HepG2 (cell line): Measurements from ENCODE around the gene ASTN1. TPM values are rescaled to one million over a fixed set of nuclear protein-coding genes. Genes with fewer than 3 reads are reported as not detected.

Source experiments
- ATAC-seq: fragments of 200-7000 bp; cut with Tn5 transposase; 3 replicates; pipeline ENCODE4 v1.9.1; 2020; ENCODE audit warnings: mild to moderate bottlenecking, moderate library complexity
- BruUV-seq: library from RNA; stranded (reverse); fragments of 400-500 nt; replicated peaks from 2 replicates; lab custom pipeline; 2021; lab: Mats Ljungman, UMichigan
- CTCF ChIA-PET: fragments of 300-600 bp; formaldehyde crosslinking; extraction: SDS; loops from one replicate; lab custom pipeline; 2021; ENCODE audit warnings: low total read pairs, inconsistent platforms, low intra/inter-chr PET ratio; lab: Yijun Ruan, JAX
- POLR2A ChIA-PET: fragments of 350-600 bp; sonication (Branson Sonifier 250); formaldehyde crosslinking; loops from one replicate; lab custom pipeline; 2020; ENCODE audit warnings: antibody characterized with exemption, inconsistent platforms; lab: Yijun Ruan, JAX
- DNase-seq: peaks from one replicate; pipeline ENCODE4 v3.0.0-alpha.2; 2015; ENCODE audit warnings: low spot score
- FAIRE-seq: peaks from 3 replicates; lab custom pipeline; 2011; peaks lifted over from hg19 to GRCh38; lab: Jason Lieb, UNC
- H2AFZ ChIP-seq: one replicate; pipeline ENCODE4 v1.6.1; 2011; ENCODE audit warnings: low read length, inconsistent platforms
- H3K27ac ChIP-seq: fragments of 300-600 bp; 3 replicates; pipeline ENCODE4 v1.8.0; 2011; ENCODE audit warnings: mixed run types, mild to moderate bottlenecking, mixed read lengths, low read length, inconsistent platforms; ENCODE audit not compliant: insufficient read depth; ENCODE audit errors: extremely low read length
- H3K27me3 ChIP-seq, 2 experiments: fragments of 200-600 bp in 1 of 2; 2 replicates in 1 of 2; 3 replicates in 1 of 2; pipeline versions ENCODE4 v1.6.0 to v1.8.0; 2011; ENCODE audit warnings: low read length in 2 of 2, mild to moderate bottlenecking in 2 of 2, moderate library complexity in 2 of 2, inconsistent platforms in 1 of 2; ENCODE audit not compliant: insufficient read depth in 2 of 2, control insufficient read depth in 1 of 2
- H3K36me3 ChIP-seq, 2 experiments: fragments of 200-600 bp in 1 of 2; replicated peaks in 1 of 2; 2 replicates in 1 of 2; 3 replicates in 1 of 2; pipeline versions ENCODE4 v1.5.1 to v1.8.0; 2011; ENCODE audit warnings: low read length in 2 of 2, inconsistent platforms in 1 of 2; ENCODE audit not compliant: insufficient read depth in 2 of 2, control insufficient read depth in 1 of 2
- H3K4me1 ChIP-seq: 2 replicates; pipeline ENCODE4 v1.5.1; 2012; ENCODE audit warnings: low read length, inconsistent platforms; ENCODE audit not compliant: insufficient read depth
- H3K4me2 ChIP-seq: 2 replicates; pipeline ENCODE4 v1.6.0; 2011; ENCODE audit warnings: low read depth, low read length, inconsistent platforms
- H3K4me3 ChIP-seq, 3 experiments: fragments of 200-600 bp in 1 of 3; sonication (generic), shearing (Covaris generic) in 1 of 3; replicated peaks in 1 of 3; 2 replicates each; pipeline ENCODE4 v1.5.1; 2011 to 2016; ENCODE audit warnings: low read length in 3 of 3, inconsistent platforms in 2 of 3, low read depth in 2 of 3, mild to moderate bottlenecking in 2 of 3, control low read depth in 1 of 3, mixed read lengths in 1 of 3; ENCODE audit not compliant: insufficient read depth in 1 of 3
- H3K79me2 ChIP-seq: one replicate; pipeline ENCODE4 v1.6.1; 2011; ENCODE audit warnings: low read length, inconsistent platforms; ENCODE audit not compliant: insufficient read depth
- H3K9ac ChIP-seq: 2 replicates; pipeline ENCODE4 v1.6.0; 2011; ENCODE audit warnings: mild to moderate bottlenecking, low read depth, low read length, inconsistent platforms; ENCODE audit not compliant: insufficient read depth
- H3K9me3 ChIP-seq: 2 replicates; pipeline ENCODE4 v1.5.1; 2012; ENCODE audit warnings: mild to moderate bottlenecking, low read length
- H4K20me1 ChIP-seq: 2 replicates; pipeline ENCODE4 v1.6.0; 2011; ENCODE audit warnings: inconsistent platforms, mild to moderate bottlenecking, low read length, moderate library complexity; ENCODE audit not compliant: insufficient read depth
- AKAP8 ChIP-seq: sonication (generic); formaldehyde crosslinking; IDR thresholded peaks from 2 replicates; pipeline ENCODE4 v1.5.1; 2020; ENCODE audit warnings: mild to moderate bottlenecking, missing genetic modification reagents
- PAF1 ChIP-seq: IDR thresholded peaks from 2 replicates; pipeline ENCODE4 v1.6.1; 2016; ENCODE audit warnings: missing genetic modification reagents, missing compliant biosample characterization
- PAWR ChIP-seq: sonication (generic); formaldehyde crosslinking; IDR thresholded peaks from 2 replicates; pipeline ENCODE4 v1.4.0; 2020; ENCODE audit warnings: missing genetic modification reagents, mild to moderate bottlenecking, borderline replicate concordance
- PRMT3 ChIP-seq: sonication (generic); formaldehyde crosslinking; IDR thresholded peaks from 2 replicates; pipeline ENCODE4 v1.8.1; 2022; ENCODE audit warnings: low read depth, mild to moderate bottlenecking, moderate library complexity, missing genetic modification reagents, borderline replicate concordance
- RAD51 ChIP-seq: fragments of 450-650 bp; IDR thresholded peaks from 2 replicates; pipeline ENCODE4 v1.6.1; 2016; ENCODE audit warnings: borderline replicate concordance
- SNAI1 ChIP-seq: sonication (generic); formaldehyde crosslinking; IDR thresholded peaks from 2 replicates; pipeline ENCODE4 v1.5.0; 2020; ENCODE audit warnings: mild to moderate bottlenecking, missing genetic modification reagents, borderline replicate concordance
- SP2 ChIP-seq: sonication (generic); formaldehyde crosslinking; IDR thresholded peaks from 2 replicates; pipeline ENCODE4 v1.5.1; 2020; ENCODE audit warnings: mild to moderate bottlenecking, missing genetic modification reagents
- XRCC5 ChIP-seq: fragments of 200-400 bp; formaldehyde crosslinking; optimal IDR thresholded peaks from 2 replicates; pipeline ENCODE3; 2017; ENCODE audit warnings: mild to moderate bottlenecking, low read length
- ZNF766 ChIP-seq: sonication (generic); formaldehyde crosslinking; IDR thresholded peaks from 2 replicates; pipeline ENCODE4 v1.5.0; 2020; ENCODE audit warnings: missing genetic modification reagents, borderline replicate concordance
- WGBS: methylation state at CpG from one replicate; pipeline ENCODE4 v1.1.6; 2017; ENCODE audit warnings: low lambda C conversion rate; 5-methylcytosine and 5-hydroxymethylcytosine counted together
- in situ Hi-C: cut with HindIII; loops from 2 replicates; pipeline ENCODE4 v1.10.0; 2017; ENCODE audit warnings: low pct_unique_long_range_greater_than_20kb; ENCODE audit not compliant: extremely low pct_ligation_motif_present
- intact Hi-C: fragments of 100-400 bp; cut with micrococcal nuclease; formaldehyde crosslinking; loops from one replicate; pipeline ENCODE4 v1.10.0; 2022; ENCODE audit not compliant: unreplicated experiment
- polyA plus RNA-seq, 8 experiments: library from polyadenylated mRNA; depleted of rRNA in 3 of 8; stranded (reverse) in 7 of 8; unstranded in 1 of 8; fragments of >200 nt; fragmentation: Illumina TruSeq in 4 of 8; extraction: Trizol in 4 of 8; gene quantifications; 2 replicates each; pipeline versions ENCODE4 v1.2.1 to v1.2.3, GENCODE V29; 2011 to 2016; ENCODE audit warnings: low read depth in 4 of 8, missing spikeins in 1 of 8, mixed read lengths in 1 of 8; ENCODE audit not compliant: insufficient read depth in 1 of 8
- total RNA-seq, 5 experiments: library from RNA; depleted of rRNA; stranded (reverse); fragments of >200 nt; fragmentation: Illumina TruSeq; extraction: Trizol; gene quantifications; 2 replicates each; pipeline ENCODE4 v1.2.3, GENCODE V29; 2016; ENCODE audit warnings: low read depth in 1 of 5
- TF ChIP-seq, protein P1 (sequence below): sonication (generic); formaldehyde crosslinking; IDR thresholded peaks from 2 replicates; pipeline ENCODE4 v1.8.0; 2022; ENCODE audit warnings: mild to moderate bottlenecking, missing genetic modification reagents; ENCODE audit not compliant: insufficient replicate concordance
- TF ChIP-seq, protein P2 (sequence below): sonication (generic); formaldehyde crosslinking; IDR thresholded peaks from 2 replicates; pipeline ENCODE4 v1.4.0; 2020; ENCODE audit warnings: missing genetic modification reagents, borderline replicate concordance

ASTN1 gene
- total and polyA plus RNA-seq, 2 of the 13 experiments (the other 11 are each of a cell fraction or from before 2014, with no cell fraction given), result not detected

DNA sequence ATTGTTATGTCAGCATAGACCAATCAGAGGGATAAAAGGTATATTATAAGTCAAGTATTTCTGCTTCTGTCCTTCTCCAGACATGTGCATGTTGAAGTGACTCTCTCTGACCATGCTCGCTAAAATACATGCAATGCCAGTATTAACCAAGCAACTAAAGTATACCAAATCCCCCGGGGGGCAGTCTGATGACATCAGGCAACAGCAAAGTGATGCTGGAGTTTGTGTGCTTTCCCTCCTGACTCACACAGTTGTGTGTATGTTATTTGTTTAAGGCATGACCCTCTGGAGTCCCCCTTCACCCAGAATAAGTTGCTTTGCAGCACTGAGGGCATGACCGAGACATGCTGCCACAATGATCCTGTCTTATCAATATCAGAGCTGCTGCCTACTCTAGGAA, 8.4 kb upstream of the ASTN1 start (continued):
- TF ChIP-seq, protein P1, sequence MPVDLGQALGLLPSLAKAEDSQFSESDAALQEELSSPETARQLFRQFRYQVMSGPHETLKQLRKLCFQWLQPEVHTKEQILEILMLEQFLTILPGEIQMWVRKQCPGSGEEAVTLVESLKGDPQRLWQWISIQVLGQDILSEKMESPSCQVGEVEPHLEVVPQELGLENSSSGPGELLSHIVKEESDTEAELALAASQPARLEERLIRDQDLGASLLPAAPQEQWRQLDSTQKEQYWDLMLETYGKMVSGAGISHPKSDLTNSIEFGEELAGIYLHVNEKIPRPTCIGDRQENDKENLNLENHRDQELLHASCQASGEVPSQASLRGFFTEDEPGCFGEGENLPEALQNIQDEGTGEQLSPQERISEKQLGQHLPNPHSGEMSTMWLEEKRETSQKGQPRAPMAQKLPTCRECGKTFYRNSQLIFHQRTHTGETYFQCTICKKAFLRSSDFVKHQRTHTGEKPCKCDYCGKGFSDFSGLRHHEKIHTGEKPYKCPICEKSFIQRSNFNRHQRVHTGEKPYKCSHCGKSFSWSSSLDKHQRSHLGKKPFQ, result no peak
- TF ChIP-seq PRMT3 (no peak), RAD51 (no peak), ZNF766 (CRISPR knock-in tag) (no peak), PAF1 (no peak)

DNA sequence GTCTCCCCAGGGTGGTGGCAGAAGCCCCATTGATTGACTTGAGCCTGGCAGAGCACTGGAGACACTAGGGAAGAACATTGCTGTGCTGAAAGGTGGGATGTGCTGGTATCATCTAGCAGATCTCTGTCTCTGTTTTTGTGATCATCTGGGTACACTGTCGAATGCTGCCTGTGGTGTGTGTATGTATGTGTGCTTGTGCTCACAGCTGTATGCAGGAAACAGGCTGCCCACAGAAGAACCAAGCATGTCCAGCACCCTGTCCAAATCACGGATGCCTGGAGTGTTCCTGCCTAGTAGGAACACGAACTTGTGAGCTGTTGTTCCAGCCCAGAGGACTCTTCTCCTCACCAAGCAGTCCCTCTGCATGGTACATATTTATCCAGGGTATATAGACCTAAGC, 7.8 kb upstream of the ASTN1 start:
- DNase-seq (no peak), ATAC-seq (no peak), FAIRE-seq (no peak)
- H3K4me3 ChIP-seq, result no peak overlapping the region
- intact Hi-C loops, result no loop called here
- no peaks in the 10 kb centered on the region for H3K79me2 ChIP-seq
- POLR2A ChIA-PET, result no interaction called here
- H3K27me3 ChIP-seq, result 0 out of 5 replicates have a peak, but pooled peaks cover 0 to 6% of the 10 kb centered on the region in 2 experiments
- no peak overlapping the region for H3K9ac ChIP-seq
- H2AFZ ChIP-seq, result no peak overlapping the region
- BruUV-seq, result no TSS peak
- H3K27ac ChIP-seq, result no peak overlapping the region
- TF ChIP-seq, protein P2, sequence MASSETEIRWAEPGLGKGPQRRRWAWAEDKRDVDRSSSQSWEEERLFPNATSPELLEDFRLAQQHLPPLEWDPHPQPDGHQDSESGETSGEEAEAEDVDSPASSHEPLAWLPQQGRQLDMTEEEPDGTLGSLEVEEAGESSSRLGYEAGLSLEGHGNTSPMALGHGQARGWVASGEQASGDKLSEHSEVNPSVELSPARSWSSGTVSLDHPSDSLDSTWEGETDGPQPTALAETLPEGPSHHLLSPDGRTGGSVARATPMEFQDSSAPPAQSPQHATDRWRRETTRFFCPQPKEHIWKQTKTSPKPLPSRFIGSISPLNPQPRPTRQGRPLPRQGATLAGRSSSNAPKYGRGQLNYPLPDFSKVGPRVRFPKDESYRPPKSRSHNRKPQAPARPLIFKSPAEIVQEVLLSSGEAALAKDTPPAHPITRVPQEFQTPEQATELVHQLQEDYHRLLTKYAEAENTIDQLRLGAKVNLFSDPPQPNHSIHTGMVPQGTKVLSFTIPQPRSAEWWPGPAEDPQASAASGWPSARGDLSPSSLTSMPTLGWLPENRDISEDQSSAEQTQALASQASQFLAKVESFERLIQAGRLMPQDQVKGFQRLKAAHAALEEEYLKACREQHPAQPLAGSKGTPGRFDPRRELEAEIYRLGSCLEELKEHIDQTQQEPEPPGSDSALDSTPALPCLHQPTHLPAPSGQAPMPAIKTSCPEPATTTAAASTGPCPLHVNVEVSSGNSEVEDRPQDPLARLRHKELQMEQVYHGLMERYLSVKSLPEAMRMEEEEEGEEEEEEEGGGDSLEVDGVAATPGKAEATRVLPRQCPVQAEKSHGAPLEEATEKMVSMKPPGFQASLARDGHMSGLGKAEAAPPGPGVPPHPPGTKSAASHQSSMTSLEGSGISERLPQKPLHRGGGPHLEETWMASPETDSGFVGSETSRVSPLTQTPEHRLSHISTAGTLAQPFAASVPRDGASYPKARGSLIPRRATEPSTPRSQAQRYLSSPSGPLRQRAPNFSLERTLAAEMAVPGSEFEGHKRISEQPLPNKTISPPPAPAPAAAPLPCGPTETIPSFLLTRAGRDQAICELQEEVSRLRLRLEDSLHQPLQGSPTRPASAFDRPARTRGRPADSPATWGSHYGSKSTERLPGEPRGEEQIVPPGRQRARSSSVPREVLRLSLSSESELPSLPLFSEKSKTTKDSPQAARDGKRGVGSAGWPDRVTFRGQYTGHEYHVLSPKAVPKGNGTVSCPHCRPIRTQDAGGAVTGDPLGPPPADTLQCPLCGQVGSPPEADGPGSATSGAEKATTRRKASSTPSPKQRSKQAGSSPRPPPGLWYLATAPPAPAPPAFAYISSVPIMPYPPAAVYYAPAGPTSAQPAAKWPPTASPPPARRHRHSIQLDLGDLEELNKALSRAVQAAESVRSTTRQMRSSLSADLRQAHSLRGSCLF (CRISPR knock-in tag), result no peak
- TF ChIP-seq SNAI1 (CRISPR knock-in tag), result no peak
- TF ChIP-seq AKAP8 (CRISPR knock-in tag), result no peak
- no peak for TF ChIP-seq PAWR (CRISPR knock-in tag)
- TF ChIP-seq SP2 (CRISPR knock-in tag), result no peak
- TF ChIP-seq XRCC5, result no peak
- H3K9me3 ChIP-seq, result no peaks in the 10 kb centered on the region
- no peaks in the 10 kb centered on the region for H3K36me3 ChIP-seq
- no peaks in the 10 kb centered on the region for H4K20me1 ChIP-seq
- H3K4me2 ChIP-seq, result no peak overlapping the region
- CTCF ChIA-PET, result no interaction called here
- H3K4me1 ChIP-seq, result no peaks in the 10 kb centered on the region
- in situ Hi-C loops, result no loop called here
- no CpG with 5 or more reads among the region's 3 CpGs for WGBS
